Measurements from ENCODE around the gene TLL2. TPM values are rescaled to one million over a fixed set of nuclear protein-coding genes. Genes with fewer than 3 reads are reported as not detected.

TLL2 gene
- total and polyA plus RNA-seq, 2 of the 4 experiments (the other 2 are of a cell fraction): under 0.01 to 0.05 TPM

DNA sequence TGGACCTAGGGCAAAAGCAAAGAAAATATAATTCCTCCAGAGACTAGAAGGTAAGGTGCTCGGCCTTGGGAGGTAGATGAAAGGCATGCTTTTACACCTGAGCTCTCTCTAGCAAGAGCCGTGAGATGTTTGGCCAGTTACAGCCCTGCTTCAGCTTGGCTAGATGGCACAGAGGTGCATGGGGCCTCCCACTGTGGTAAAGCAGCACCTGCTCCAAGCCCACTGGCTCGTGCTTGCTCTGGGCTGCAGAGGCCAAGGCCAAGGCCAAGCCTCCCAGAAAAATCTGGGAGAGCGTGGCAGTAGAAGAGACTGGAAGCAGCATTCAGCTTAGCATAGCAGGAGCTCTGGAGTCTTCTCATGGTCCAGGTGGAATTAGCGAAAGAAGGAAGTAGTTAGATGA lies 123.9 kb downstream of the TLL2 start:
- H2AK5ac ChIP-seq (ENCODE audit: low read depth, low read length): no peak overlapping the region
- H3K4me2 ChIP-seq (ENCODE audit: low read depth, low read length): no peak overlapping the region
- no peaks in the 10 kb centered on the region for H3K36me3 ChIP-seq (ENCODE audit: control insufficient read depth, insufficient read depth, low read length)
- CTCF ChIA-PET: interaction anchor here (0.6 kb wide), 1 partner anchor 176 kb away, joined by 9 read pairs; no protein-coding TSS in a partner anchor
- H3K18ac ChIP-seq (ENCODE audit: low read depth, low read length): no peak overlapping the region
- 46% methylated on average over 5 of the region's 5 CpGs; no CpG with 5 or more reads in 1 of the 2 experiments for WGBS, 2 experiments (ENCODE audit: extremely low coverage in 2 of 2, insufficient read length in 1 of 2)
- no peaks in the 10 kb centered on the region for H3K9me1 ChIP-seq (ENCODE audit: insufficient read depth, low read length)
- TF ChIP-seq MAFK (IDR thresholded peaks at IDR 0.05; ENCODE audit: low read depth, low read length): no peak
- TF ChIP-seq RFX5 (IDR thresholded peaks at IDR 0.05; ENCODE audit: low read depth, low read length): no peak
- no peak for TF ChIP-seq RAD21 (IDR thresholded peaks at IDR 0.05; ENCODE audit: low read length)
- no peak for TF ChIP-seq USF2 (IDR thresholded peaks at IDR 0.05; ENCODE audit: low read depth, low read length)
- TF ChIP-seq CHD1 (IDR thresholded peaks at IDR 0.05; ENCODE audit: low read depth, low read length): no peak
- TF ChIP-seq SMC3 (IDR thresholded peaks at IDR 0.05; ENCODE audit: low read depth, low read length): no peak
- TF ChIP-seq CEBPB (IDR thresholded peaks at IDR 0.05; ENCODE audit: low read depth, low read length): no peak
- TF ChIP-seq, protein P1, sequence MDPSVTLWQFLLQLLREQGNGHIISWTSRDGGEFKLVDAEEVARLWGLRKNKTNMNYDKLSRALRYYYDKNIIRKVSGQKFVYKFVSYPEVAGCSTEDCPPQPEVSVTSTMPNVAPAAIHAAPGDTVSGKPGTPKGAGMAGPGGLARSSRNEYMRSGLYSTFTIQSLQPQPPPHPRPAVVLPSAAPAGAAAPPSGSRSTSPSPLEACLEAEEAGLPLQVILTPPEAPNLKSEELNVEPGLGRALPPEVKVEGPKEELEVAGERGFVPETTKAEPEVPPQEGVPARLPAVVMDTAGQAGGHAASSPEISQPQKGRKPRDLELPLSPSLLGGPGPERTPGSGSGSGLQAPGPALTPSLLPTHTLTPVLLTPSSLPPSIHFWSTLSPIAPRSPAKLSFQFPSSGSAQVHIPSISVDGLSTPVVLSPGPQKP (IDR thresholded peaks at IDR 0.05; ENCODE audit: borderline replicate concordance, low read depth, low read length): no peak
- TF ChIP-seq BHLHE40 (IDR thresholded peaks at IDR 0.05; ENCODE audit: low read depth, low read length): no peak
- no peak for TF ChIP-seq POLR2A (IDR thresholded peaks at IDR 0.05; ENCODE audit: low read depth, low read length)
- no peak for TF ChIP-seq FOS (IDR thresholded peaks at IDR 0.05; ENCODE audit: low read depth, low read length)
- TF ChIP-seq MXI1 (IDR thresholded peaks at IDR 0.05; ENCODE audit: borderline replicate concordance, low read depth, low read length): no peak
- TF ChIP-seq, protein P2, sequence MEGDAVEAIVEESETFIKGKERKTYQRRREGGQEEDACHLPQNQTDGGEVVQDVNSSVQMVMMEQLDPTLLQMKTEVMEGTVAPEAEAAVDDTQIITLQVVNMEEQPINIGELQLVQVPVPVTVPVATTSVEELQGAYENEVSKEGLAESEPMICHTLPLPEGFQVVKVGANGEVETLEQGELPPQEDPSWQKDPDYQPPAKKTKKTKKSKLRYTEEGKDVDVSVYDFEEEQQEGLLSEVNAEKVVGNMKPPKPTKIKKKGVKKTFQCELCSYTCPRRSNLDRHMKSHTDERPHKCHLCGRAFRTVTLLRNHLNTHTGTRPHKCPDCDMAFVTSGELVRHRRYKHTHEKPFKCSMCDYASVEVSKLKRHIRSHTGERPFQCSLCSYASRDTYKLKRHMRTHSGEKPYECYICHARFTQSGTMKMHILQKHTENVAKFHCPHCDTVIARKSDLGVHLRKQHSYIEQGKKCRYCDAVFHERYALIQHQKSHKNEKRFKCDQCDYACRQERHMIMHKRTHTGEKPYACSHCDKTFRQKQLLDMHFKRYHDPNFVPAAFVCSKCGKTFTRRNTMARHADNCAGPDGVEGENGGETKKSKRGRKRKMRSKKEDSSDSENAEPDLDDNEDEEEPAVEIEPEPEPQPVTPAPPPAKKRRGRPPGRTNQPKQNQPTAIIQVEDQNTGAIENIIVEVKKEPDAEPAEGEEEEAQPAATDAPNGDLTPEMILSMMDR (conservative IDR thresholded peaks at IDR 0.05; ENCODE audit: low read depth, low read length): no peak
- in situ Hi-C loops (cut with MboI; ENCODE audit: low sequenced_read_pairs): loop anchor here (10.0 kb wide), 1 partner anchor 125 kb away; the partner anchor contains the start of gene TLL2
- no peak overlapping the region for H3K9ac ChIP-seq (ENCODE audit: low read depth, low read length)
- DNase-seq: no peak
- no peak overlapping the region for H2BK15ac ChIP-seq (ENCODE audit: low read depth, low read length)
- no peak overlapping the region for H3K4ac ChIP-seq (ENCODE audit: low read depth, low read length)
- no TSS peak for BruUV-seq (replicated peaks)
- H3K4me1 ChIP-seq (ENCODE audit: control insufficient read depth, insufficient read depth, low read length): no peaks in the 10 kb centered on the region
- no peaks in the 10 kb centered on the region for H3K79me1 ChIP-seq (ENCODE audit: low read depth in 1 of 2, low read length in 2 of 2)
- H3K56ac ChIP-seq (ENCODE audit: extremely low read depth, insufficient read depth, low read length): no peak overlapping the region; the same call in 1 of the 2 replicates
- peaks cover 12% of the 10 kb centered on the region for H3K27me3 ChIP-seq (ENCODE audit: control insufficient read depth, insufficient read depth, low read length)
- no peak overlapping the region for H3K27ac ChIP-seq (ENCODE audit: insufficient read depth, low read length)
- H2AFZ ChIP-seq (replicated peaks; ENCODE audit: low read length, poor library complexity): no peak overlapping the region
- H3K23ac ChIP-seq (ENCODE audit: low read depth, low read length): no peak overlapping the region
- H2BK20ac ChIP-seq (ENCODE audit: low read depth, low read length): no peak overlapping the region
- no peak for ATAC-seq (ENCODE audit: low read depth)
- dilution Hi-C loops (cut with HindIII; ENCODE audit: low sequenced_read_pairs, unreplicated experiment): no loop called here
- no peak overlapping the region for H4K5ac ChIP-seq (ENCODE audit: low read depth, low read length)
- no peaks in the 10 kb centered on the region for H3K9me3 ChIP-seq (ENCODE audit: control insufficient read depth, insufficient read depth, low read length)
- POLR2A ChIA-PET (ENCODE audit: unreplicated experiment): no interaction called here
- no peak overlapping the region for H4K8ac ChIP-seq (ENCODE audit: low read depth in 2 of 2, low read length in 2 of 2)
- H2AK9ac ChIP-seq (replicated peaks; ENCODE audit: low read depth, low read length, poor library complexity): no peak overlapping the region
- no peak overlapping the region for H3K4me3 ChIP-seq (ENCODE audit: insufficient read depth, low read depth, low read length)
- H2BK5ac ChIP-seq (ENCODE audit: low read depth, low read length, poor library complexity, severe bottlenecking): no peak overlapping the region
- H2BK120ac ChIP-seq (ENCODE audit: low read depth, low read length): no peak overlapping the region
- intact Hi-C loops (cut with micrococcal nuclease): no loop called here
- H4K91ac ChIP-seq (ENCODE audit: insufficient read depth, low read depth, low read length): no peak overlapping the region
- no peaks in the 10 kb centered on the region for H4K20me1 ChIP-seq (ENCODE audit: insufficient read depth, low read length)
- no peak overlapping the region for H3K14ac ChIP-seq (replicated peaks; ENCODE audit: low read depth, low read length)
